HepG2 (cell line): ENCODE measurements around the gene EAF1. TPM values are rescaled to one million over a fixed set of nuclear protein-coding genes. Genes with fewer than 3 reads are reported as not detected.

Experiments used
- ATAC-seq: fragments of 200-7000 bp; cut with Tn5 transposase; 3 replicates; pipeline ENCODE4 v1.9.1; 2020; ENCODE audit warnings: mild to moderate bottlenecking, moderate library complexity
- BruUV-seq: library from RNA; stranded (reverse); fragments of 400-500 nt; replicated peaks from 2 replicates; lab custom pipeline; 2021; lab: Mats Ljungman, UMichigan
- CTCF ChIA-PET: fragments of 300-600 bp; formaldehyde crosslinking; extraction: SDS; loops from one replicate; lab custom pipeline; 2021; ENCODE audit warnings: low total read pairs, inconsistent platforms, low intra/inter-chr PET ratio; lab: Yijun Ruan, JAX
- POLR2A ChIA-PET: fragments of 350-600 bp; sonication (Branson Sonifier 250); formaldehyde crosslinking; loops from one replicate; lab custom pipeline; 2020; ENCODE audit warnings: antibody characterized with exemption, inconsistent platforms; lab: Yijun Ruan, JAX
- DNase-seq: peaks from one replicate; pipeline ENCODE4 v3.0.0-alpha.2; 2015; ENCODE audit warnings: low spot score
- FAIRE-seq: peaks from 3 replicates; lab custom pipeline; 2011; peaks lifted over from hg19 to GRCh38; lab: Jason Lieb, UNC
- H2AFZ ChIP-seq: one replicate; pipeline ENCODE4 v1.6.1; 2011; ENCODE audit warnings: low read length, inconsistent platforms
- H3K27ac ChIP-seq: fragments of 300-600 bp; 3 replicates; pipeline ENCODE4 v1.8.0; 2011; ENCODE audit warnings: mixed run types, mild to moderate bottlenecking, mixed read lengths, low read length, inconsistent platforms; ENCODE audit not compliant: insufficient read depth; ENCODE audit errors: extremely low read length
- H3K27me3 ChIP-seq, 2 experiments: fragments of 200-600 bp in 1 of 2; 2 replicates in 1 of 2; 3 replicates in 1 of 2; pipeline versions ENCODE4 v1.6.0 to v1.8.0; 2011; ENCODE audit warnings: low read length in 2 of 2, mild to moderate bottlenecking in 2 of 2, moderate library complexity in 2 of 2, inconsistent platforms in 1 of 2; ENCODE audit not compliant: insufficient read depth in 2 of 2, control insufficient read depth in 1 of 2
- H3K36me3 ChIP-seq, 2 experiments: fragments of 200-600 bp in 1 of 2; replicated peaks in 1 of 2; 2 replicates in 1 of 2; 3 replicates in 1 of 2; pipeline versions ENCODE4 v1.5.1 to v1.8.0; 2011; ENCODE audit warnings: low read length in 2 of 2, inconsistent platforms in 1 of 2; ENCODE audit not compliant: insufficient read depth in 2 of 2, control insufficient read depth in 1 of 2
- H3K4me1 ChIP-seq: 2 replicates; pipeline ENCODE4 v1.5.1; 2012; ENCODE audit warnings: low read length, inconsistent platforms; ENCODE audit not compliant: insufficient read depth
- H3K4me2 ChIP-seq: 2 replicates; pipeline ENCODE4 v1.6.0; 2011; ENCODE audit warnings: low read depth, low read length, inconsistent platforms
- H3K4me3 ChIP-seq, 3 experiments: fragments of 200-600 bp in 1 of 3; sonication (generic), shearing (Covaris generic) in 1 of 3; replicated peaks in 1 of 3; 2 replicates each; pipeline ENCODE4 v1.5.1; 2011 to 2016; ENCODE audit warnings: low read length in 3 of 3, inconsistent platforms in 2 of 3, low read depth in 2 of 3, mild to moderate bottlenecking in 2 of 3, control low read depth in 1 of 3, mixed read lengths in 1 of 3; ENCODE audit not compliant: insufficient read depth in 1 of 3
- H3K79me2 ChIP-seq: one replicate; pipeline ENCODE4 v1.6.1; 2011; ENCODE audit warnings: low read length, inconsistent platforms; ENCODE audit not compliant: insufficient read depth
- H3K9ac ChIP-seq: 2 replicates; pipeline ENCODE4 v1.6.0; 2011; ENCODE audit warnings: mild to moderate bottlenecking, low read depth, low read length, inconsistent platforms; ENCODE audit not compliant: insufficient read depth
- H3K9me3 ChIP-seq: 2 replicates; pipeline ENCODE4 v1.5.1; 2012; ENCODE audit warnings: mild to moderate bottlenecking, low read length
- H4K20me1 ChIP-seq: 2 replicates; pipeline ENCODE4 v1.6.0; 2011; ENCODE audit warnings: inconsistent platforms, mild to moderate bottlenecking, low read length, moderate library complexity; ENCODE audit not compliant: insufficient read depth
- WGBS: methylation state at CpG from one replicate; pipeline ENCODE4 v1.1.6; 2017; ENCODE audit warnings: low lambda C conversion rate; 5-methylcytosine and 5-hydroxymethylcytosine counted together
- in situ Hi-C: cut with HindIII; loops from 2 replicates; pipeline ENCODE4 v1.10.0; 2017; ENCODE audit warnings: low pct_unique_long_range_greater_than_20kb; ENCODE audit not compliant: extremely low pct_ligation_motif_present
- intact Hi-C: fragments of 100-400 bp; cut with micrococcal nuclease; formaldehyde crosslinking; loops from one replicate; pipeline ENCODE4 v1.10.0; 2022; ENCODE audit not compliant: unreplicated experiment
- polyA plus RNA-seq, 8 experiments: library from polyadenylated mRNA; depleted of rRNA in 3 of 8; stranded (reverse) in 7 of 8; unstranded in 1 of 8; fragments of >200 nt; fragmentation: Illumina TruSeq in 4 of 8; extraction: Trizol in 4 of 8; gene quantifications; 2 replicates each; pipeline versions ENCODE4 v1.2.1 to v1.2.3, GENCODE V29; 2011 to 2016; ENCODE audit warnings: low read depth in 4 of 8, missing spikeins in 1 of 8, mixed read lengths in 1 of 8; ENCODE audit not compliant: insufficient read depth in 1 of 8
- total RNA-seq, 5 experiments: library from RNA; depleted of rRNA; stranded (reverse); fragments of >200 nt; fragmentation: Illumina TruSeq; extraction: Trizol; gene quantifications; 2 replicates each; pipeline ENCODE4 v1.2.3, GENCODE V29; 2016; ENCODE audit warnings: low read depth in 1 of 5
- TF ChIP-seq, protein P1 (sequence below): sonication (generic); formaldehyde crosslinking; IDR thresholded peaks from 2 replicates; pipeline ENCODE4 v1.4.0; 2020; ENCODE audit warnings: mild to moderate bottlenecking, missing genetic modification reagents
- TF ChIP-seq, protein P2 (sequence below): sonication (generic); formaldehyde crosslinking; IDR thresholded peaks from 2 replicates; pipeline ENCODE4 v1.8.0; 2022; ENCODE audit warnings: mild to moderate bottlenecking, missing genetic modification reagents, borderline replicate concordance

Gene EAF1
- total and polyA plus RNA-seq, 2 of the 13 experiments (the other 11 are each of a cell fraction or from before 2014, with no cell fraction given), result 8.1 to 30.0 TPM

DNA sequence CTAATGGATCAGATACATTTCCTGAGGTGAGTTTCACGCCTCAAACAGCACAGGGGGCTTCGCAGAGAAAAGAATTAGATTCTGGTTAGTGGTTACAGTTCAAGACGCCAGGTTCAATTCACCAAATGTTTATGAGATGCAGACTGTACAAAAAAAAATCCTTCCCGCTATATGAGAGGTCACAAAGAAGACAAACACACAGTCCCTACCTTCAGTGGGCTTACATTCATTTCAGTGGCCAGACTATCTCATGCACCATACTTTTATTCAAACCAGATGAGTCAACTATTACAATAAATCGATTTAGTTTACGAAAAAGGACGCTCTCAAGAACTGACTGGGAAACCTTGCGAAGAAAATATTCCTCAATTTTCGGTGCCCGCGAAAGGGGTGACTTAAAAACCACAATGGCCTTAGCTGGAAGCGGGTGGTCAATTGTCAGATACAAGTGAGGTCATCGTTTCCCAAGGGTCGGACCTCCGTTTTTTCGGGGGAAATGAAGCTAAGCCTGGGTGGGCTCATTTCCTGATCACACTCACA, 749 bp upstream of the EAF1 start:
- H4K20me1 ChIP-seq, result peaks cover 4% of the 10 kb centered on the region; the same call in 1 of the 2 replicates
- TF ChIP-seq, protein P1, sequence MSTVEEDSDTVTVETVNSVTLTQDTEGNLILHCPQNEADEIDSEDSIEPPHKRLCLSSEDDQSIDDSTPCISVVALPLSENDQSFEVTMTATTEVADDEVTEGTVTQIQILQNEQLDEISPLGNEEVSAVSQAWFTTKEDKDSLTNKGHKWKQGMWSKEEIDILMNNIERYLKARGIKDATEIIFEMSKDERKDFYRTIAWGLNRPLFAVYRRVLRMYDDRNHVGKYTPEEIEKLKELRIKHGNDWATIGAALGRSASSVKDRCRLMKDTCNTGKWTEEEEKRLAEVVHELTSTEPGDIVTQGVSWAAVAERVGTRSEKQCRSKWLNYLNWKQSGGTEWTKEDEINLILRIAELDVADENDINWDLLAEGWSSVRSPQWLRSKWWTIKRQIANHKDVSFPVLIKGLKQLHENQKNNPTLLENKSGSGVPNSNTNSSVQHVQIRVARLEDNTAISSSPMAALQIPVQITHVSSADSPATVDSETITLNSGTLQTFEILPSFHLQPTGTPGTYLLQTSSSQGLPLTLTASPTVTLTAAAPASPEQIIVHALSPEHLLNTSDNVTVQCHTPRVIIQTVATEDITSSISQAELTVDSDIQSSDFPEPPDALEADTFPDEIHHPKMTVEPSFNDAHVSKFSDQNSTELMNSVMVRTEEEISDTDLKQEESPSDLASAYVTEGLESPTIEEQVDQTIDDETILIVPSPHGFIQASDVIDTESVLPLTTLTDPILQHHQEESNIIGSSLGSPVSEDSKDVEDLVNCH (CRISPR knock-in tag), result 0 out of 2 replicates have a peak, but pooled peaks have one; percentile 15
- TF ChIP-seq, protein P2, sequence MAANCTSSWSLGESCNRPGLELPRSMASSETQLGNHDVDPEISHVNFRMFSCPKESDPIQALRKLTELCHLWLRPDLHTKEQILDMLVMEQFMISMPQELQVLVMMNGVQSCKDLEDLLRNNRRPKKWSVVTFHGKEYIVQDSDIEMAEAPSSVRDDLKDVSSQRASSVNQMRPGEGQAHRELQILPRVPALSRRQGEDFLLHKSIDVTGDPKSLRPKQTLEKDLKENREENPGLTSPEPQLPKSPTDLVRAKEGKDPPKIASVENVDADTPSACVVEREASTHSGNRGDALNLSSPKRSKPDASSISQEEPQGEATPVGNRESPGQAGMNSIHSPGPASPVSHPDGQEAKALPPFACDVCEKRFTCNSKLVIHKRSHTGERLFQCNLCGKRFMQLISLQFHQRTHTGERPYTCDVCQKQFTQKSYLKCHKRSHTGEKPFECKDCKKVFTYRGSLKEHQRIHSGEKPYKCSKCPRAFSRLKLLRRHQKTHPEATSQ (CRISPR knock-in tag), result no peak
- peaks cover 63% of the 10 kb centered on the region for H3K79me2 ChIP-seq
- peaks cover 0 to 5% of the 10 kb centered on the region in 2 experiments; a peak in 1 of 5 replicates for H3K27me3 ChIP-seq
- CTCF ChIA-PET, result no interaction called here
- peak overlapping the region; percentile 91 to 99 (median 97) for H3K4me3 ChIP-seq
- peaks cover 37% of the 10 kb centered on the region for H3K4me1 ChIP-seq
- peaks cover 7 to 19% of the 10 kb centered on the region in 2 experiments for H3K36me3 ChIP-seq
- H3K4me2 ChIP-seq, result peak overlapping the region; percentile 92
- peak overlapping the region; percentile 80 for H3K27ac ChIP-seq
- FAIRE-seq (no peak), DNase-seq (no peak), ATAC-seq (no peak)
- POLR2A ChIA-PET, result interaction anchor here (1.0 kb wide), 1 partner anchor 127 kb away, joined by 3 read pairs; no protein-coding TSS in a partner anchor
- in situ Hi-C loops (loop anchor here (5.0 kb wide), 1 partner anchor 131 kb away; no protein-coding TSS in a partner anchor), intact Hi-C loops (loop anchor here (1.0 kb wide), 1 partner anchor 131 kb away; no protein-coding TSS in a partner anchor)
- BruUV-seq, result no TSS peak
- no peaks in the 10 kb centered on the region for H3K9me3 ChIP-seq
- H2AFZ ChIP-seq, result peak overlapping the region; percentile 71
- H3K9ac ChIP-seq, result peak overlapping the region; percentile 93
- 52% methylated on average over 14 of the region's 16 CpGs for WGBS
